AML-193 (cell line): ENCODE results near the gene CALML4.
"Not testable (repeated sequence)": the region's sequence is repeated elsewhere in the genome, so short reads cannot be mapped to it uniquely, and the experiment has no call there.

Experiments used
- DNase-seq, 2 experiments: peaks; one replicate each; lab custom pipeline; 2025; lab: John Stamatoyannopoulos, UW

CALML4 gene

DNA sequence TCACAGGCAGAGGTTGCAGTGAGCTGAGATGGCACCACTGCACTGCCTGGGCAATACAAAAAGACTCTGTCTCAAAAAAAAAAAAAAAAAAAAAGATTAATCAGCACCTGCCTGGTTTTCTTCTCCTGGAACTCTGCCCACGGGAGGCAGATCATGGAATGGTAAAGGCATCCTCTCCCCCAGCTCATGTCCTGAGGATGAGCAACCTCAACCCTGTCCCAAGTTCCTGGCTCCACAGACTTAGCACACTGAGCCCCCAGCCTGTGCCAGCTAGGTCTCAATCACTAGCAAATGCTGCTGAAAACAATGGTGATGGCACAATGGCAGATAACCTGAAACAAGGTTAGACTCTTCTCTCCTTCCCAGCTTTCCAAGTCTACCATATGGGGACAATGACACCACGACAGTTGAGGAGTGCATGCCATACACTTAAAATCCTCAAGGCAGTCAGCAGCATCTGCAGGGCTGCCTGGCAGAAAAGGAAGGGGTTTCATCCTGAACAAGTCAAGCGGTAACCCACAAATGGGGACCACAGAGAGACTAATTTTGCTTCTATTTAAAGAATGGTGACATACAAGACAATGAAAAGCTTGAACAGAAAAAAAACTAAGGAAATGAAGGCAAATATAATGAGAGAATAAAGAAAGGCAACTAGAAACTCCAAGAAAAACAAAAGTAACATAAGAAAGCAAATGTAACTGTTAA, 19.6 kb upstream of the CALML4 start:
- peak in 1 of 2 experiments; percentile 7 for DNase-seq

DNA sequence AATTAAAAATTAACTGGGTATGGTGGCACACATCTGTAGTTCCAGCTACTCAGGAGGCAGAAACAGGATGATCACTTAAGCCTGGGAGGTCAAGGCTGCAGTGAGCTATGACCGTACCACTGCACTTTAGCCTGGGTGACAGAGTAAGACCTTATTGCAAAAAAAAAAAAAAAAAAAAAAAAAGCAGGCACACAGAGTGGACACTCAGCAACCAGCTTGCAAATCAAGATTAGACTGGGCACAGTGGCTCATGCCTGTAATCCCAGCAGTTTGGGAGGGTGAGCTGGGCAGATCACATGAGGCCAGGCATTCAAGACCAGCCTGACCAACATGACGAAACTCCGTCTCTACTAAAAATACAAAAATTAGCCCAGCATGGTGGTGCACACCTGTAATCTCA, 19.0 kb upstream of the CALML4 start:
- no peak for DNase-seq

DNA sequence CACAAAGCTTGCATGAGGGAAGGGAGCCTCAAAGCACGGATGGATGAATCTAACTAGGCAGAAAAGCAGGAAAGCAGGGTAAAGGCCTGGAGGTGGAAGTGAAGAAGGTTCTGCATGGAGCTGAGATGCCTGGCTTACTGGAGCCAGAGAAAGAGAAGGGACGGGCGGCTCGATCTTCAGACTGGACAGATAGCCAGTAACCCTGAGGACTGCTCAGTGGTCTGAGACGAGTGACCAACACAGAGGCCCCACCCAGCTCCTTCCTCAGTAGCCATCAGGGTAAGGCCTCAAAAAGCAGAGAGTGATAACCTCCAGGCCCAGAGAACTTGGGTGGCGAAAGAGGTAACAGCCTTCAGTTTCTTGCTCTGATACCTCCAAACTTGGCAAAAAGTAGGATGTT, 18.0 kb upstream of the CALML4 start:
- no peak for DNase-seq

DNA sequence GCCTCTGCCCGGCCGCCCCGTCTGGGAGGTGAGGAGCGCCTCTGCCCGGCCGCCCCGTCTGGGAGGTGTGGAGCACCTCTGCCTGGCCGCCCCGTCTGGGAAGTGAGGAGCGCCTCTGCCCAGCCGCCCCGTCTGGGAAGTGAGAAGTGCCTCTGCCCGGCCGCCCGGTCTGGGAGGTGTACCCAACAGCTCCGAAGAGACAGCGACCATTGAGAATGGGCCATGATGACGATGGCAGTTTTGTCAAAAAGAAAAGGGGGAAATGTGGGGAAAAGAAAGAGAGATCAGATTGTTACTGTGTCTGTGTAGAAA, 17.3 kb upstream of the CALML4 start:
- DNase-seq: not testable (repeated sequence)

DNA sequence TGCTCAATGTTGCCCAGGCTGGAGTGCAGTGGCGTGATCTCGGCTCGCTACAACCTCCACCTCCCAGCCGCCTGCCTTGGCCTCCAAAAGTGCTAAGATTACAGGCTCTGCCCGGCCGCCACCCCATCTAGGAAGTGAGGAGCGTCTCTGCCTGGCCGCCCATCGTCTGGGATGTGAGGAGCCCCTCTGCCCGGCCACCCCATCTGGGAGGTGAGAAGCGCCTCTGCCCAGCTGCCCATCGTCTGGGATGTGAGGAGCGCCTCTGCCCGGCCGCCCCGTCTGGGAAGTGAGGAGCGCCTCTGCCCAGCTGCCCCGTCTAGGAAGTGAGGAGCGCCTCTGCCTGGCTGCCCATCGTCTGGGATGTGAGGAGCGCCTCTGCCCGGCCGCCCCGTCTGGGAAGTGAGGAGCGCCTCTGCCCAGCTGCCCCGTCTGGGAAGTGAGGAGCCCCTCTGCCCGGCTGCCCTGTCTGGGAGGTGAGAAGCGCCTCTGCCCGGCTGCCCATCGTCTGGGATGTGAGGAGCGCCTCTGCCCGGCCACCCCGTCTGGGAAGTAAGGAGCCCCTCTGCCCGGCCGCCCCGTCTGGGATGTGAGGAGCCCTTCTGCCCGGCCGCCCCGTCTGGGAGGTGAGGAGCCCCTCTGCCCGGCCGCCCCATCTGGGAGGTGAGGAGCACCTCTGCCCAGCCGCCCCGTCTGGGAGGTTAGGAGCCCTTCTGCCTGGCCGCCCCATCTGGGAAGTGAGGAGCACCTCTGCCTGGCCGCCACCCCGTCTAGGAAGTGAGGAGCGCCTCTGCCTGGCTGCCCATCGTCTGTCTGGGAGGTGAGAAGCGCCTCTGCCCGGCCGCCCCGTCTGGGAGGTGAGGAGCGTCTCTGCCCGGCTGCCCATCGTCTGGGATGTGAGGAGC, 16.6 kb upstream of the CALML4 start:
- not testable (repeated sequence) for DNase-seq

DNA sequence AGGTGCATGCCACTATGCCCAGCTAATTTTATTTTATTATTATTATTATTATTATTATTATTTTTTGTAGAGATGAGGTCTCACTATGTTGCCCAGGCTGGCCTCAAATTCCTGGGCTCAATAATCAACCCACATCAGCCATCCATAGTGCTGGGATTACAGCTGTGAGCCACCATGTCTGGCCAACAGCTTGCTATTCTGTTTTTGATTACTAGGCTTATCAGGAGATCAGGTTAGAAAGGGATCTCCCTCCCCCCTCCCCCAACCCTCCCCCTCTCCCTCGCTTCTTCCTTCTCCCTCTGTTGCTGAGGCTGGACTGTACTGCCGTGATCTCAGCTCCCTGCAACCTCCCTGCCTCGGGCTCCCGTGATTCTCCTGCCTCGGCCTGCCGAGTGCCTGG, 15.8 kb upstream of the CALML4 start:
- DNase-seq: no peak

DNA sequence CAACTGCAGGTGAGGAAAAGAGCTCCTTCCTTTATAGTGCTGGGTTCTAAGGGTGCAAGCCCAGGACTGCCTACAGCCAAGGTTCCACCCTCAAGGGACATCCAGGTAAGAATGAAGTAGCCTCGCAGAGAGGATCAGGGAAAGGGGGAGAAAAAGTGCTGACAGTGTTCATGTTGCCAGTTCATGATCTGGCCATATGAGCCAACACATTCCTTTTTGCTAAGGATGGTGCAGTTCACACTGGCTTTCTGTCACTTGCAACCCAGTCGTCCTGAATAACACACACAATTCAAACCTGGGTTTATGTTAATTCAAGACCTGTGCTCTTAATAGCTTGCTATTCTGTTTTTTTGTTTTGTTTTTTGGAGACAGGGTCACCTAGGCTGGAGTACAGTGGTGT, 15.4 kb upstream of the CALML4 start:
- no peak for DNase-seq

DNA sequence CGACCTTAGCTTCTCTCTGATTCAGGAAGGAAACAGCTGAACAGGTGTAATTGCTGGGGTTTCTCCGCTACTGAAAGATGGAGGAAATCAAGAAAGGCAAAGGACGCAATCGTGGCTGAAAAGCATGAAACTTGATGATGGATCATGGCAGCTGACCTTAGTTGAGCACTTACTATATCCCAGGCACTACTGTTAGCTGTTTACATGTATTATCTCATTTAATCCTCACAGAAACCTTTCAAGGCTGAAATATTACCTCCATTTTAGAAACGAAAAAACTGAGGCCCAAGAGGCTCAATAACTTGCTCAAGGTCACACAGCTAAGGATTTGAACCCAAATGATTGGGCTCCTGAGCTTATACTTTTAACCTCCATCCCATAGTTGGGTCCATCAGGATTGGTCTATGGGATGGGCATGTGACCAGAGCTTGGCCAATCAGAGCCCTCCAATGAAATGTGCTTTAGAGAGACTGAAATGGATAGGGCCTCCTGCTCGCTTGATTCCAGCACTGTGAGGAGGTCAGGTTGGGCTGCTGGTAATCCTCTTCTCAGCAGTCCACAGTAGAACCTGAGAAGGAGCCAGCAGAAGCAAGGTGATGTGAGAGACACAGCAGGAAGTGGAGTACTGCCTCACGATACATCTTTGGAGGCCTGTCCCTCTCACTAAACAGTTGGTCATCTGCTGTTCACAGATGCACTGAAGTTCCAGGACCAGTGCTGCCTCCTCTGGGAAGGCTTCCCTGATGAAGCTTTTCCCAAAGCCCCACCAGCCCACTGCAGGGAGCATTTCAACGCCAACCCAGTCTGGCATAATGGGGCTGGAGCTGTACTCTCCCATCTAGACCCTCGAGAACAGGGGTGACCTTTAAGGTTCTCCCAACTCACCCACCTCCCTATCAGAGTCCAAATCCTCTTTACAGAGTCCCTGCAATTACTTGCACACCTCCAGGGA, 14.0 kb upstream of the CALML4 start:
- no peak for DNase-seq

DNA sequence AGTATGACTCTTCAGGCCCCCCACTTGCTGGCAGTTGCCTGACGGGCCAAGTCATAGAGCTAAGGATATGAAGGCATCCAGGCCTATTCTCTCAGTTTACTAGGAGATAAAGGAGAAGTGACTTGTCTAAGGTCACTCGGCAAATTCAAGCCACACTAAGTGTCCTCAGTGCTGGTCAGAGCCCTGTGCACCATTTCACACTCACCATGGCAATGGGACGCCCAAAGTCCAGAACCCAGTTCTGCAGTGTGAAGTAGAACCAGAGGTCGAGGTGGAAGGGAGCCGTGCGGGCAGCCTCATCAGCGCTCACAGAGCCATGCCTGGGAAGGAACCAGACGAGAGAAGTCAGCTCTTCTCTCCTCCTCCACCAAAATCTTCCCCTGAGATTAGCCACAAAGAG, 13.2 kb upstream of the CALML4 start:
- no peak for DNase-seq

DNA sequence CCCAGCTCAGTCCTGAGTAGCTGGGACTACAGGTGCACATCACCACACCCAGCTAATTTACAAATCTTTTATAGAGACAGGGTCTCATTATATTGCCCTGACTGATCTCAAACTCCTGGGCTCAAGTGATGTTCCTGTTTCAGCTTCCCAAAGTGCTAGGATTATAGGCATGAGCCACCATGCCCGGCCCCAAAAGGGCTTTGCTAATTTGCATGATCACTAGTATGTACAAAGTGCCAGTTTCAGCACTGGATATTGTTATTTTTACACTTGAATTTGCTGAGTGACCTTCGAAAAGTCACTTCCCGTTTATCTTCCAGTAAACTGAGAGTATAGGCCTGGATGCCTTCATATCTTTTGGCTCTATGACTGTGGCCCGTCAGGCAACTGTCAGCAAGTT, 12.2 kb upstream of the CALML4 start:
- DNase-seq: no peak

DNA sequence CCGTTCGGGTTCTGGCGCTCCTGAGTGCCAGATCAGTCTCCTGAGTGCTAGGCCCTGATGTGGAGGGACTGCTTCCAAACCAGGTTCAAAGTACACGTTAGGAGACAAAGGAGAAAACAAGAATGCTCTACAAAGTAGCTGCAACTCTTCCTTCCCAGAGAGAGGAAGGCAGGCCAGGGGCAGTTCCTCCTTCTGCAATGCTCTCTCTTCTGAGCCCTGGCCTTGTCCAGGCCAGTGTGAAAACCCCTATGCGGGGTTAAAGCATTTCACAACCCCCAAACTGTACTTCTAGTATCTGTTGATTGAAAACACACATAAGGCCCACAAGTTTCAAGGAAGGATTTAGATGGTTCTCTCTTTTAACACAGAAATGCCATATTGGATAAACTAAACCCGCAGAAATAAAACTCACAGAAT, 9.7 kb upstream of the CALML4 start:
- DNase-seq: peak in 1 of 2 experiments; percentile 7

DNA sequence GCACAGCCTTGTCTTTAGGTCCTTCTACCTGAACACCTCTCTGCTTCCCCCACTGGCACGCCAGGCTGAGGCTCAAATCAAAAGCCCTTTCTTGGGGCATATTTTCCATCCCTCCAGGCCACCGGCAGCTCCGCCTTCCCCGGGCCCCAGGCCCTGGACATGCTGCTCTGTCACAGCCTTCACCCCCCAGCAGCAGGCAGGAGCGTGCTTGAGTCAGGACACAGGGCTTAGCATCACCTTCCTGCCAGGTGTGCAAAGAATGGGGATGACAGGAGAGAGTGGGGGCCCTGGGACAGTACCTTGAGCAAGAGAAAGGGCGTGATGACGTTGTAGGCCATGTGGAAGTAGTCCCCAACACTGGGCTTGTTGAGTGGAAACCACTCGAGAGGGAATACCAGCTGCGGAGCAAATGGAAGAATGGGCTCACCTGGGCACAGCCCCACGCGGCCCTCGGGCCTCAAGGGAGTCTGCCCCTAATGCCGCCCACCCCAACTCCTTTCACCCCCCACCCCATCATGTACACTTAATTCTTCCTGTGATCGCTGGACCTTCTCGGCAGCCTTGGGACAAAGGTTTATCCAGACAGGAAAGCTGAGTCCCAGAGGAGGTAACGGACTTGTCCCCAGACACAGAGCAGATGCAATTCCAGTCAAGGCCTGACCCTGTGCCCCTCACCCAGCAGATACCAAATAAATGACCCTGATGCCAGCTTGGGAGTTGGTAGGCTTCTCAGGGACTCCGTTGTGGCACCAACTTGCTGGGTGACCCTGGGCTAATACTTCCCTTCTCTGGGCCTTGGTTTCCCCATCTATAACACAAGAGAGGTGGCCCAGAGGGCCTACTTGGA, 9.1 kb upstream of the CALML4 start:
- no peak for DNase-seq

DNA sequence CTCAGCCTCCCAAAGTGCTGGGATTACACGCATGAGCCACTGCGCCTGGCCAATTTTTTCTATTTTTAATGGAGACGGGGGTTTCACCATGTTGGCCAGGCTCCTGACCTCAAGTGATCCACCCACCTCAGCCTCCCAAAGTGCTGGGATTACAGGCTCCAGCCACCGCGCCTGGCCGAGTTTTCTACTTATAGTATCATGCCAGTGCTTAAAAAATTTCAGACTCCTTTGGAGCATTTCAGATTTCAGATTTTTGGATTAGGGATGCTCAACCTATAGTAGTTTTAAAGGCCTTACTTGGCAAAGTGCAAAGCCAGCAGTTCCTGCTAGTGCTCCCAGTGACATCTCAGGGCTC, 8.3 kb upstream of the CALML4 start:
- DNase-seq: not testable (repeated sequence)

DNA sequence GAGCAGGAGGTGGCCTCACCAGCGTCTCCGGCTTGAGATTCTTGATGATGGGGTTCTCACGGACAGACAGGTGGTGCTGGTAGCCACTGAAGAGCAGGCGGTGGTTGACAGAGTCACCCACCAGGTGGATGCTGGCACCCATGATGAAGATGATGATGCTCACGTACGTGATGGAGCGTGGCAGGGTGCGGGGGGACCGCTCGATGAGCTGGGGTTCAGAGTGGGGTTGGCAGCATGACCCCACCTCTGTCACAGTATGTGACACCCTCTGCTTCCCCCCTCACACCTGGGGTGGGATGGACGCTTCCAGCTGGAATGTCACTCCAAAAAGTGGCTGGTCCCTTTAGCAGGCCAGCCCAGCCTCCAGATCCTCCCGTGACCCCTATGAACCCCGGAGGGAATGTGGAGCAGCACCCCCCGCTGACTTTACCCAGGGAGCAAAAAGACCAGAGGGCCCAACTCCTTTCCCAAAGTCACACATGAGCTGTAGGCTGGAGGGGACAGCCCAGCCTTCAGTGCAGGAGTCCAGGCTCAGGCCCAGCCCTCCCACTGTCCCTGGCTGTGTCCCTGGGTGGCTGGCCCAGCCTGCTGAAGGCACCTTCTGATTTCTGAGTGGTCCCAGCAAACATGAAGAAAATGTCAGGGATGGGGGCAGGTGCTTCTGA, 6.7 kb upstream of the CALML4 start:
- DNase-seq: no peak

DNA sequence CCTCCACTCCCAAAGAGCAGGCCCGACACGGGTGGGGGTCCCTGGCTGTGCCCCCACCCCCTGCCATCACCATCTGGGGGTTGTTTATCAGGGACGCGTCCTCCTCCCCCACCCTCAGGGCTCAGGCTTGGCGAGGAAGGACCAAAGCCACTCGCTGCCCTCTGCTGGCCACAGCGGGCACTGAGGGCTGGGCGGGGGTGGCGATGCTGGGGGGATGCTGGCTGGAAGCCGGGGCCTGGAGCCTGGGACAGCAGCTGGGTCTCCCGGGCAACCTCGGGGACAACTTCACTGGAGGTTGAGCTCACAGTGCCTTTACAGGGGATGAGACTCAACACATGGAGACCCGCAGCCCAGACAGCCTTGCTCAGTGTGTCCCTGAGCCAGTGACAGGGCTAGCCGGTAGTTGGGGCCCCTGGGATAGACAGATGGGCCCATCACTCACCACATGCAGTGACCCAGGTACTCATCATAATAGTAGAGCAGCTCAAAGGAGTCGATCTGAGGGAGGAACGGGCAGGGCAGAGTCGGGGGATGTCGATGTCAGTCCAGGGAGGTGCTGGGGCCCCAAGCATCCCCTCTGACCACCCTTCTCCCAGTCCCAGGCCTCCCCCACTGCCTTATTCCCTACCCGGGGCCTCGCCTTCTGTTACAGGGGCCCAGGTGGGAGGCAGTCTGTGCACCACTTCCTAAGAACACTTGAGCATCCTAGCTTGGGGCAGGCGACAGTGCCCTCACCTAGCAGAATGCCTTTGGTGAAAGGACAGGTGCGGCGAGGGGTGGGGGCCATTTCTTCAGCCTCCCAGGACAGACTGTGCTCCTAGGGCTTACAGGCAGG, 5.9 kb upstream of the CALML4 start:
- DNase-seq: no peak

DNA sequence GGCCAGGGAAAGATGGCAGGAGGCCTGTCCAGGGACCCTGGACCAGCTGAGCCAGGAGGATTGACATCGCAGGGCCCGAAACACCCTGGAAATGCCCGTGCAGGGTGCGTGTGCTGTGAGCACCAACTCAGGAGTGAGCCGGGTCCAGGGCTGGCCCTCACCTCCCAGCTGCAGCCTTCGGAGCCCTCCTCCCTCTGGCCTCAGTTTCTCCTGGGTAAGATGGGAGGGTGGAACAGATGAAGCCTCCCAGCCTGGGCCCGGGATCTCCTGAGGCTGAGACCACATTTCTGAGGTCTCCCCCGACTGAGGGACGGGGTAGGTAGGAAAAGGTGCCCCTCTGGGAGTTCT, 5.3 kb upstream of the CALML4 start:
- no peak for DNase-seq

DNA sequence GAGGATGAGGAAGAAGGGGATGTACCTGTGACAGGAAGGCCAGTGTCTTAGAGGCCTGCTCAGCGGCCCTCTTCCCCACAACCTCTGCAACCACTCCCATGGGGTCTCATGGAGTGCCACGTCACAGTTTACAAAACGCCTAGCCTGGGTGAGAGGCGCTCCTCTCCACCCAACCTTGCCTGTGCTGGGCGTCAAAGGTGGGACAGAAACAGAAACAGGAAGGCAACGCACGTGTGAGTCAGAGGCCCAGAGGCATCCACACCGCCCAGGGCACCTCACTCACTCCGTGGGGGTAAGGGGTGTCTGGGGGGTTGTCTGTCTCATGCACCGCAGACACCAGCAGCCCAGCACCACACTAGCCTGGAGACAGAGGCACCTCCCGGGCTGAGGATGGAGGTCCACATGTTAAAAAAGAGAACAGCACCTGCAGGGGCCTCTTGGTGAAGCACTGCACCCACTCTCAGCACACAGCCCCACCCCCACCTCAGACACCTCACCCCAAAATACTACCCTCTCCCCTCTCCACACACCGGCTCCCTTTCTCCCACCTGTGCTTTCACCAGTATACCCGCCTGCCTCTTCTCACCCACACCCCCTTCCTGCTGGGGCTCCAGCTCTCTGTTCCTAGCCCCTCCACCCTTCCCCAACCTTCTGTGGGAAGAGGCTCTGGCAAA, 4.7 kb upstream of the CALML4 start:
- DNase-seq: no peak

DNA sequence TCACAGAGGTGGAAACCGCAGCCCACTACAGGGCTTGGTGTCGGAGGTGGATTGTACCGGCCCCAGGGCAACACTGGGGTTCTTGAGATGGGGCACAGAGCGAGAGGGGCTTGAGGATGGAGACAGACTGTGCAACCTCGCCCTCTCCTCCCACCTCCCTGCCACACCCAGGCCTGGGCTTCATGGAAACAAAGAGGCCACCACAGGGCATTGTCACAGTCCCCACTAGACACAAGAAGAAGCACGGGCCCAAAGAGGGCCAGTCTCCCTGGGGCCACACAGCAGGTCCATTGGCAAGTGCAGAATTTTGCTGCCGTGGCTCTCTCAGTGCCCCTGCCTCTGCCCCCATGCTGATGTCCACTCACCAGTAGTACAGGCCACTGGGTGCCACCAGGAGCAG, 4.1 kb upstream of the CALML4 start:
- no peak for DNase-seq

DNA sequence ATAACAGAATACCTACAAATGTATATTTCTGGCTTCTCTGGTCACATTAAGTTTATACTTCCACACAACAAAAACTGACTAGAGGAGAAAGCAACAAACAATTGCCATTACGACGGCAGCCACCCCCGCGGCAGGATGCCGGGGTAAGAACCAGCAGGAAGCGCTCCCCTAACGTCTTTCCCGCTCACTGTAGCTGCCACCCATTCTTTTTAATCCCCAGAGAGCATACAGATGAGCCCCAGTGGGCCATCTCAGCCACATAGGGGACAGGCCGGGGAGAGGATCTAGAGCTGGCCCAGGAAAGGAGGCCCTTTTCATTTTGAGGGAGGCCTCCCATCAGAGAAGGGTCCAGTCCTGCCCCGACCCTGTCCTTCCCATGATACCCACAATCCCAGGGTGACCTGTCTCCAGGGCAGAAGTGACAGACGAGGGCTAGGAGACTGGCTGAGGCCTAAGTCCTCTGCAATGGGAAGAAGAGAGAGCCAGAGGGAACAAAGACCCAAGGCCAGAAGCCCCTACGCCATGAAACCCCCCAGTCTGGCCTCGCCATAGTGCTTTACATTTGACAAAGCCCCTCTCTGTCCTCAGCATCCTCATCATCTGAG, 3.6 kb upstream of the CALML4 start:
- no peak for DNase-seq
